ENCODE measurements around the gene HOXC9.

DNA sequence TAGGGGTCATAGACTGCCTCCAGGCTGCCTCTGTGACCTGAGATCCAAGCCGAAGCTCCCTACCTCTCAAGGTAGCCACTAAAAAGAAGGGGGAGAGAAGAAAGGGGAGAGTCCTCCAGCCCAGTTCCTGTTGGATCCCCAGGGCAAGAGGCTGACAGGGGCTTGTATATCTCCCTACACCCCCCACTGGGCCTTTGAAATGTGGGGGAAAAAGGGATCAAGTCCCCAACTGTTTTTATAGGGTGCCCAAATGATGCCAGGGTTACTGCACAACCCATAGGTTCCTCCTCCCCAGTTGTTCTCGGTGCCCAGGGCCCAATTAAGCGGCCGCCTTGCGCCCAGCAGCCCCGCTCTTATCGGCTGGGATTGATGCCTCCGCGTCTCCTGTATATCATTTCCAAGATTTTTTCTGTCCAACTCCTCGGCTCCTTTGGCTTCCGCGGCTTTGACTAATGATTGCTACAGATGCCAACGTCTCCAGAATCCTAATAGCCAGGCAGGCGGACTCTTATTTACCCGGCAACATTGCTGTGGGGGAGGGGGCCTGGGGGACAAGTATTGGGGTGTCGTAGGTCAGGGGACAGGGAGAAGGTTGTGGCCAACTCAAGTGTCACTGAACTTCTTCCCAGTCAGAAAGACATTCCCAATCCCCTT, 46.0 kb downstream of the HOXC9 start:
- TF ChIP-seq CTCF (IDR thresholded peaks at IDR 0.05) (no peak), ZFX (IDR thresholded peaks at IDR 0.05; ENCODE audit: borderline replicate concordance) (no peak)

Measured in 22Rv1 (cell line).